Left renal pelvis (tissue), 4 donors: Measurements from ENCODE around the gene NAB2. TPM values are rescaled to one million over a fixed set of nuclear protein-coding genes. Genes with fewer than 3 reads are reported as not detected.

Experiments used
- DNase-seq, 4 donors: peaks; one replicate each; pipeline ENCODE4 v3.0.0-alpha.2; 2013; ENCODE audit warnings: low read depth in 4 of 4, low spot score in 3 of 4
- polyA plus RNA-seq, 4 donors: library from polyadenylated mRNA; unstranded; fragments of 120-200 nt; gene quantifications; one replicate each; pipeline ENCODE4 v1.2.1, GENCODE V29; 2013; ENCODE audit not compliant: insufficient read length in 4 of 4

NAB2 gene
- polyA plus RNA-seq, 4 donors, result 40.4 to 54.4 (median 45.4) TPM

DNA sequence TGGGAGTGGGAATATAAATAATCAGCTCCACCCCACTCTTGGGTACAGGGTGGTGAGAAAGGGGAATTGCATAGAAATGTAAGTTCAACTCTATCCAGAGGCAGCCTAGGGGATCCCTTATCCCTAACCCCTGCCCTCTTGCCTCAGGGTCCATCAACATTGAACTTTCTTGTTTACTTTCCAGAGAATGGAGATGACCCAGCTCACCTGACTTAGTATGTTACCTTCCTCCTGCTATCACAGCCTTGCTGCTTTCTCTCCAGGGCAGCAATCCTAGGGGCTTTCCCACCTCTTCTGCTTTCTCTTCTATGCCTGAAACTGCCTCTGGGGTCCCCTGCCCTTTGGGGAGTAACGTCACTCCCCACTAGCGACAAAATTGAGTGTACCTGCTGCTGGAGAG is 42.0 kb downstream of the NAB2 start:
- DNase-seq, result no peak

DNA sequence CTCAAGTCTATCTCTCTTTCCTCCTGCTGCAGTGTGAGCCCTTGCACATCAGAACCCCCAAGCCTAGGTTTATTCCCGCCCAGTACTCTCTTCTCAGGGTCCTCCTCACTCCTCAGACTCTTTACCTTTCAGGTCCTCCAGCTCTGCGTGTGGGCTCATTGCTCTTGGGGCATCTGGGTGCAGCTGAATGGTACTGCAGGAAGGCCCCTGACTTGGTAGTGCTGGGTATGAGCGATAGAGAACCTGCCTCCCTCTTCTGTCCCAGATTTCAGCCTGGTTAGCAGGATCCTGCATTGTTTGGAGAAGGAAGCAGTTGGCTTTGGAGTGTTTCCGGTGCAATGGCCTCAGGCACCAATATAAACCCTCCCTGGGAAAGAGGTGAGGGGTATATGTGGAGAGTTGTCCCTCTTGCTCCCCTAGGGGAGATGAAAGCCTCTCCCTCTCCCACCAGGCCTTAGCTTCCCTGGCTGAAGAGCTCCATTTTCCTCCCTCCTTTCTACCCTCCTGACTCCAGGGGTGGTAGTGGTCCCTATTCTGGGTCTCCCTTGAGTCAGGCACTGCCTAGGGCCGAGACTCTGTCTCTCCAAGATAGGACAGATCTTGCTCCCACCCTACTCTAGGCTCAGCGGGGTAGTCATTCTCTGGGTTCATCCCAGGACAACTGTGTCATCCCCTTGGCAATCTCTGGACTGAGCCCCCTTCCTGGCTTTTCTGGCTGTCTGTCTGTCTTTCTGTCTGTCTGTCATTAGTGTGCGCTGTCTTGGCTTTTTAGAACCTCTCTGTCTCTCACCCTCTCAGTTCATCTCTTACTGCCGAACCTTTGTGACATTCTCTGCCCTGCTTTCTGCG is 43.2 kb downstream of the NAB2 start:
- DNase-seq, result no peak

DNA sequence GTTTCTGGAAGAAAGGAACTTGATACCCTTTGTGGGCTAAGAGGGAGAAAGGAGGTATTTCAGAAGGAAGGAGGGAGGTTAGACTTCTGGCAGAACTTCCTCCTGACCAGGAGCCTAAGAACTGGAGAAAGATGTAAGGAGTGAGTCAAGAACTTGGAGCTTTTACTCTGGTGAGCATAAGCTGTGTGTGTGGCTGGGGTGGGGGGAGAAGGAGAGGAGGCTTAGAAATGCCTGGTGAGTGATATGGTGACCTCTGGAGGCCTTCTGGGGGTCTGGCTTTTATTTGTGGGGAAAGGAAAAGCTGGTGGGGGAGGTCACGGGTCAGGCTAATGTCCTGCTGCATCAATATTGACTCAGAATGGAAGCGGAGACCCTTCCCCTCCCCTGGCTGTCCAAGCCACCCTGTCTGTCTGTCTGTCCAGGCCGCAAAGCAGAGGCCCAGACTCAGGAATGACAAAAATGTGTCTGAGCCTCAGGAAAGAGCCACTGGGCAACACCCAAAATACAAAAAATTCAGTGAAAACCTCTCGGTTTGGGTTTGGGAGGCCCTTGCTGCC is 44.2 kb downstream of the NAB2 start:
- no peak for DNase-seq

DNA sequence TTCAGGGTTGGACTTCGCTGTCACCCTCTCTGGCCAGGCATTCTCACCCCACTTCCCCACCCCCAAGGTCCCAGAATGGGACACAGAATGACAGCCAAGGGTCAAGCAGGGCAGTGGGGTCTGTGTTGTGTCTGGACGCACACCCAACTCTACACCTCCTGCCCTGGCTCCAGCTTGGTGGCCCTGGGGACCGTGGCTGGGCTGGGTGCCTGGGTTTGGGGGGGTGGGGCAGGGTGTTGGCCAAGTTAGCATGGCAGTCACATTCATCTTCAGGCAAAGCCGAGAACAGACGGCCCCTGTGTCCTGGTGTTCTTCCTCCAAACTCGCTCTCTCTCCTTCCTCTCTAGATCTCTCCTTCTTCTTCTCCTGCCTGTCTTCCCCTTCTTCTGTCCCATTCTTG is 45.0 kb downstream of the NAB2 start:
- DNase-seq, result no peak

DNA sequence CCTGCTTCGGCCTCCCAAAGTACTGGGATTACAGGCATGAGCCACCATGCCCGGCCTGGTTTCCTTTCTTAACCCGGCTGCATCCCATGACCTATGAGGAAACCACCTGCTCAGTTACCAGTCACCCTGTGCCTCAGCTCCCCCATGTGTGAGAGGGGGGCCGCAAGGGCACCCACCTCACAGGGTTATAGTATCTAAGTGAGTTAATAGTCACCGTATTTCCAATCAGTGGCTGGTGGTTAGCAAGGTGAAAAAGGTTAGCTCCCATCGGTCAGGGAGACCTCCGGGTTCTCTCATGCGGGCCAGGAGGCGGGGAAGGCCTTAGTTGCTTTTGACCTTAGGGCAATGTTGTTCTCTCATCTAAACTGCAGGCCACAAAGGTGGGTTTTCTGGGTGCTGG is 46.0 kb downstream of the NAB2 start:
- DNase-seq, result no peak

DNA sequence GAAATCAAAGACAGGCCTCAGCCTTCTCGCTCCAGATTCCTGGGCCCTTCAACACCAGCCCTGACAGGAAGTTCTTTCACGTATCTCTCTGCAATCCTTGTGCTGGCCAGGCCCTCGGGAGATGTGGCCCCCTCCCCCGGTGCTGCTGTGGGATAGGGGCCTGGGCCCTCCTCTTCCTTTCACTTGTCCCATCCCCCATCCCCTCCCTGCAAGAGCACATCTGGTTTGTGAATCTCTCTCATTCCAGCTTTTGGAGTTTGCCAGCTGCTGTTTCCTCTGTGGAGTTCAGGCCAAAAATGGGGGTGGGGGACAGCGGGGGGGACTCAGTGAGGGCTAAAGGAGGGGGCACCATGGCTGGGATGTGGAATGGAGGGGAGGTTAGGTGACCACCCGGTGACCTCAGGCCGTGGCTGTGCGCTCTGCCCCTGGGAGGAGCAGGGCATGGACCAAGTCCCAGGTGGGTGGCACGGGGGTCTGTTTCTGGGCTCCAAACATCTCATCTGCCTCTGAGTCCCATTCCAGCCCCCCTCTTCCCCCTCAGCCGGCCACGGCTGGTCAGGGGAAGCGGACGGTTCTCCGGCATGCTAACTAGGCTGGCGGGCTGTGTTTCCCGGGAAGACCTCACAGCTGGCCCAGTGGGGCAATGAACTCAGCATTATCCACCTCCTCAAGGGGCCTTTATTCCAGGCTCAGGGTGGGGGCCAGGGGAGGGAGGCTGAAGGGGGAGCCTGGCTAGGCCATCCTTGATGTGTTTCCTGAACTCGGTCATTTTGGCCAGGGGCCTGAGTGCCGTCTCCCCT is 46.8 kb downstream of the NAB2 start:
- no peak for DNase-seq

DNA sequence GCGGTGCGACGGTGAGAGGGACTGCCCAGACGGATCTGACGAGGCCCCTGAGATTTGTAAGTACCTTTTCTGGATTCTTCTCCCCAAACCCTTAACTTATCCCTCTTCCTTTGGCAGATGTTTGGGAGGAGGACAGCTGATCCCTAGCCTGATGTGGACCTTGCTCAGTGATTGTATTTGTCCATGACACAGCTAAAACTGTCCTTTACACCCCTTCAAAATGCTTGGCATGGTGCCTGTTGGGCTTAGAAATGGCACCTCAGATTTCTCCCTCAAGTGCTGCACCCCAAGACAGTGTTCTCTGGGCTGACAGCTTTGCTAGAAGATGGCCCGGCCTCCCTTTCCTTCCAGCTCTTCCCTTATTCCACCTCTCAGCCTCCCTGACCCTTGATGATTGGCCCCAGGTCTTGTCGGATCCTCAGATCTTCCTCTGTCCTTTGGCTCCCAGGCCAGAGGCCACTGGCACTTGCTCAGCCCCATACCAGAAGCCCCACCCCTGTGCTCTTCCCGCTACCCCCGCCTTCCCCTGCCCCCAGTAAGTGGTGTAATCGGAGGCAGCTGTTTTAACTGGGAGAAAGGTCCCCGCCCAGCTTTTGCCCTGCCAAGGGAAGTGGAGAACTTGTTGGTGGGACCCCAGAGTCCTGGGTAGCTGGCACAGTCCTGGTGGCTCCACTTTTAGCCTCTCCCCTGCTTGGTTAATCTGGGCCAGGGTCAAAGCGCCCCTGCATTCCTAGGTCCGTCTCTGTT is 49.8 kb downstream of the NAB2 start:
- DNase-seq, result no peak

DNA sequence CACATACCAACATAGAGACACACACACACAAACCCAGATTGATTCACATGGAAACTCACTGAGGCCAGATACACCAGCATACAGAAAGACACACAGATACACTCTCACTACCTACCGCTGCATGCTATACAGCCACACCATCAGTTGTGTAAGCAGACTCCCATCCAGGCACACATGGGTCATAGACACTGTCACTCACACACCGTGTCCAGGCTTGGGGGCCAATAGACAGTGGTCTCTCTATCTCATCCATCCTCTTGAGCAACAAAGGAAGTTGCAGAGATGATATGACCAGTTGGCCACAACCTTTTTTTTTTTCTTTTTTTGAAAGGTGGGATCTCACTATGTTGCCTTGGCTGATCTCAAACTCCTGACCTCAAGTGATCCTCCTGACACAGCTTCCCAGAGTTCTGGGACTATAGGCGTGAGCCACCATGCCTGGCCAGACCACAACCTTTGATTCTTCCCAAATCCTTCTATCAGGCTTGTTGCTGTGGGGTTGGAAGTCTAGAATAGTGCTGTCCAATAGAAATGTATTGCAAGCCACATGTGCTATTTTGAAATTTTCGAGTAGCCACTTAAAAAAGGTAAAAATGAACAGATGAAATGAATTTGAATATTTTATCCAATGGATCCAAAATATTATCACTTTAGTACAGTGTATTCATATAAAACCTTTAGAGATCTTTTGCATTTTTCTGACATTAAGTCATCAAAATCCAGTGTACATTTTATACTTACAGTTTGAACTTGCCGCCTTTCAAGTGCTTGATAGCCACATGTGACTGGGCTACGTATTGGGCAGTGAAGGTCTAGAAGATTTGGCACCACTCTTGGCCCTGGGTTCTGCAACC is 51.1 kb downstream of the NAB2 start:
- no peak for DNase-seq

DNA sequence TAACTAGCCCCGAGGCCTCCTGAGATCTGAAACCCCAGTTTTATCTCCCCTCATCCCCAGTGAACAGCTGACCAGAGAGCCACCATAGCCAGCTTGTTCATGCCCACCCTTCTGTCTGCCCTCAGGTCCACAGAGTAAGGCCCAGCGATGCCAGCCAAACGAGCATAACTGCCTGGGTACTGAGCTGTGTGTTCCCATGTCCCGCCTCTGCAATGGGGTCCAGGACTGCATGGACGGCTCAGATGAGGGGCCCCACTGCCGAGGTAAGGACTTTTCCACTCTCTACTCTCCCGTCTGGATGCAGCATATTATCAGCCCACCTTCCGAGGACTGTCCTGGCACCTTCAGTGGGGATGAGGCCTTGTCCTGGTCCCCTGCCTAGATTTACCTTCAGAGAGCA is 52.3 kb downstream of the NAB2 start:
- DNase-seq, result no peak

DNA sequence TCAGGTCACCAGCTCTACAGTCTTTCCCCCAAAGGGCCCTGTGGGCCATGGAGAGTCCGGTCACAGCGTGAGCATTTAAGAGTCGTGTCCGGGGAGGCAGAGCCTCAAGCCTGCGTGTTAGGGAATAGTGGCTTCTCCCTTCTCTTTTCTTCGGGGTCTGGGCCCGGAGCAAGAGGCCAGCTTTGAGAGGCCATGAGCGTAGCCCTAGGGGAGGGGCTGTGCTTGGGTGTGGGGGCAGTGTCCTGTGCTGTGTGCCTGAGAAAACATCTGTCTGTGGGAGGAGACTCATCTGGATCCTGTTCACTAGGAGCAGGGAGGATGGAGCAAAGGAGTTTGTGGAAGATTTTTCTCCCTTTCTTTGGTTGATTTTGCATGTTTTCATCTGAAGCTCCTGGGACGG is 53.2 kb downstream of the NAB2 start:
- no peak for DNase-seq

DNA sequence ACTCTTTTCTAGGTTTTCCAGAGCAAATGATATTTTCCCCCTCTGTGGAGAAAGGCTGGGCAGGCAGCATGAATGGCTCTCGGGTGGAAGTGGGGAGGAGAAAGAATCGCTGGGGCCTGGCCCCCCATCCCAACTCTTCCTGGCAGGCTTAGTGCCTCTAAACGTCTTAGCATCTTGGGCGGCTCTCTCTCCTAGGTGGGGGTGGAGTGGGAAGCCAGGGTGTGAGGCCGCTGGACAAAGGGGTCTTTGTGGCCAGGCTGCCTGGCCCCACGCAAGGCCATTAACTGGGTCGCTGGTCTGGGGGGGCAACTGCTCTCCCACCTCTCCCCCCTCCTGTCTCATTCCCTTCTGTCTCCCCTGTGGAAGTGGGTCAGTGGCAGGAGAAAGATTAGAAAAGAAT is 53.8 kb downstream of the NAB2 start:
- no peak for DNase-seq

DNA sequence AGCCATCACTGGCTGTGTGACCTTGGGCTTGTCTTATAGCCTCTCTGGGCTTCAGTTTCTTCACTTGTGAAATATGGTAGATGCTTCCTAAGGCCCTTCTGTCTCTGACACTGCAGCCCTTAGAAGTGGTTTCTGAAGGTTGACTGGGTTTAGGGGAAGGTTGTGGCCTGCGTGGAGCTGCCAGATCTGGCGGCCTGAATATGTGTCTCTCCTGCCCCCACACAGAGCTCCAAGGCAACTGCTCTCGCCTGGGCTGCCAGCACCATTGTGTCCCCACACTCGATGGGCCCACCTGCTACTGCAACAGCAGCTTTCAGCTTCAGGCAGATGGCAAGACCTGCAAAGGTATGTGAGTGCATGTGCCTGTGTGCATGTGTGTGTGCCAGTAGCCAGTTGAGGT is 54.5 kb downstream of the NAB2 start:
- no peak for DNase-seq

Other genes starting within 250 kb of the NAB2 start
- under 1 TPM; 0.23 to 0.53 (median 0.27) TPM for gene SDR9C7, start 154.7 kb upstream of the NAB2 start, polyA plus RNA-seq
- 1 to 10 TPM in 1 of 4 donors, under 1 TPM in 3; 0.46 to 1.2 (median 0.52) TPM for gene RDH16, start 131.5 kb upstream of the NAB2 start, polyA plus RNA-seq
- 10 to 100 TPM in 3 of 4 donors, 1 to 10 TPM in 1; 8.9 to 13.8 (median 11.7) TPM for gene ZBTB39, start 82.6 kb upstream of the NAB2 start, polyA plus RNA-seq
- gene TAC3, start 72.6 kb upstream of the NAB2 start, polyA plus RNA-seq, result 1 to 10 TPM in 3 of 4 donors, under 1 TPM in 1; 0.37 to 7.6 (median 2.0) TPM
- under 1 TPM in 3 of 4 donors, not detected in 1; 0.11 to 0.20 (median 0.15) TPM for gene MYO1A, start 39.0 kb upstream of the NAB2 start, polyA plus RNA-seq
- 10 to 100 TPM; 19.6 to 27.0 (median 25.6) TPM for gene NEMP1, start 10.3 kb upstream of the NAB2 start, polyA plus RNA-seq
- 100 to 1,000 TPM in 2 of 4 donors, 10 to 100 TPM in 2; 74.8 to 122 (median 98.2) TPM for gene STAT6, start 22.2 kb downstream of the NAB2 start, polyA plus RNA-seq
- 100 to 1,000 TPM in 1 of 4 donors, 10 to 100 TPM in 3; 65.3 to 234 (median 81.0) TPM for gene LRP1, start 39.4 kb downstream of the NAB2 start, polyA plus RNA-seq
- under 1 TPM in 1 of 4 donors, not detected in 3; 0.53 TPM for gene LRP1-AS, start 58.5 kb downstream of the NAB2 start, polyA plus RNA-seq
- gene NXPH4, start 127.7 kb downstream of the NAB2 start, polyA plus RNA-seq, result 1 to 10 TPM; 3.2 to 6.5 (median 4.1) TPM
- gene SHMT2, start 140.6 kb downstream of the NAB2 start, polyA plus RNA-seq, result 10 to 100 TPM; 52.2 to 82.5 (median 70.4) TPM
- gene STAC3, start 162.1 kb downstream of the NAB2 start, polyA plus RNA-seq, result 1 to 10 TPM; 2.2 to 8.9 (median 4.1) TPM